K562 (cell line): ENCODE measurements around the gene UBR4.

ENCODE experiments used
- EGR1 ChIP-seq: fragments of 450-650 bp; conservative IDR thresholded peaks from 2 replicates; pipeline ENCODE4 v1.6.1; 2017; ENCODE audit warnings: mild to moderate bottlenecking
- ETV6 ChIP-seq, 3 experiments: fragments of 150-350 bp in 1 of 3; sonication (generic) in 1 of 3; formaldehyde crosslinking in 1 of 3; IDR thresholded peaks; 2 replicates each; pipeline versions ENCODE4 v1.6.1 to v1.8.0; 2014 to 2022; ENCODE audit warnings: borderline replicate concordance in 2 of 3, low read depth in 2 of 3, antibody characterized with exemption in 1 of 3, low read length in 1 of 3, mild to moderate bottlenecking in 1 of 3, missing genetic modification reagents in 1 of 3
- HDAC8 ChIP-seq: fragments of 450-650 bp; IDR thresholded peaks from 2 replicates; pipeline ENCODE4 v1.6.1; 2016; ENCODE audit warnings: mild to moderate bottlenecking, missing genetic modification characterization, moderate library complexity, missing compliant biosample characterization
- HDGF ChIP-seq: fragments of 450-650 bp; IDR thresholded peaks from 2 replicates; pipeline ENCODE4 v1.6.1; 2016
- JUND ChIP-seq, 2 experiments: IDR thresholded peaks; 2 replicates in 1 of 2; 3 replicates in 1 of 2; pipeline ENCODE4 v1.6.1; 2011; ENCODE audit warnings: borderline replicate concordance in 2 of 2, low read depth in 2 of 2, low read length in 2 of 2, improper control_type of control experiment in 1 of 2, missing biosample characterization in 1 of 2, missing genetic modification characterization in 1 of 2, missing genetic modification reagents in 1 of 2
- POLR2A ChIP-seq: fragments of 450-650 bp; conservative IDR thresholded peaks from 2 replicates; pipeline ENCODE4 v1.6.1; 2016
- TRIM24 ChIP-seq, 2 experiments: fragments of 450-650 bp; IDR thresholded peaks; 2 replicates each; pipeline ENCODE4 v1.6.1; 2016
- ZFP36 ChIP-seq: fragments of 150-350 bp; IDR thresholded peaks from 2 replicates; pipeline ENCODE4 v1.6.1; 2018; ENCODE audit warnings: low read length, low read depth; ENCODE audit not compliant: partially characterized antibody
- TF ChIP-seq, protein P1 (sequence below), 3 experiments: IDR thresholded peaks in 2 of 3; conservative IDR thresholded peaks in 1 of 3; 2 replicates each; pipeline ENCODE4 v1.5.1; 2011 to 2012; ENCODE audit warnings: low read length in 3 of 3, mild to moderate bottlenecking in 3 of 3, control low read depth in 2 of 3, improper control_type of control experiment in 1 of 3, inconsistent platforms in 1 of 3, low read depth in 1 of 3, mixed read lengths in 1 of 3, moderate library complexity in 1 of 3; ENCODE audit not compliant: insufficient read depth in 2 of 3
- TF ChIP-seq, protein P2 (sequence below): fragments of 450-650 bp; formaldehyde crosslinking; IDR thresholded peaks from 2 replicates; pipeline ENCODE4 v1.4.0; 2022; ENCODE audit warnings: missing genetic modification characterization
- TF ChIP-seq, protein P3 (sequence below): sonication (generic); formaldehyde crosslinking; IDR thresholded peaks from 2 replicates; pipeline ENCODE4 v1.8.1; 2022; ENCODE audit warnings: missing genetic modification reagents
- TF ChIP-seq, protein P4 (sequence below): fragments of 250-450 bp; sonication (Bioruptor Pico); IDR thresholded peaks from 2 replicates; pipeline ENCODE4 v1.8.0; 2021; ENCODE audit warnings: moderate library complexity, mild to moderate bottlenecking, inconsistent platforms

DNA sequence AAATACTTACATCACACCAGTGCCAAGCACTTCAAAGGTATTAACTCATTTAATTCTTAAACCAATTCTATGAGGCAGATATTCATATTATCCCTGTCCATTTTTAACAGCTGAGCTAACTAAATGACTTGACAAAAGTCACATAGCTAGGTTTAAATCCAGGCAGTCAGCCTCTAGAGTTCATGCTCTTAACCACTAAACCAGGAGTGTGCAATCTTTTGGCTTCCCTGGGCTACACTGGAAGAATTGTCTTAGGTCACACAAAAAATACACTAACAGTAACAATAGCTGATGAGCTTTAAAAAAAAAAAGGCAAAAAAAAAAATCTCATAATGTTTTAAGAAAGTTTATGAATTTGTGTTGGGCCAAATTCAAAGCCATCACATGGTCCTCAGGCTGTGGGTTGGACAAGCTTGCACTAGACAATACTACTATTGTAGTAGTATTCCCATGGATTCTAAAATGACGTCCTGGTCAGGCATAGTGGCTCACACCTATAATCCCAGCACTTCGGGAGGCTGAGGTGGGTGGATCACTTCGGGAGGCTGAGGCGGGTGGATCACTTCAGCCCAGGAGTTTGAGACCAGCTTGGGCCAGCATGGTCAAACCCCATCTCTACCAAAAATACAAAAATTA, 10.0 kb downstream of the UBR4 start:
- TF ChIP-seq HDAC8 (tag), result no peak
- no peak for TF ChIP-seq TRIM24 (IDR thresholded peaks at IDR 0.05)
- TF ChIP-seq, protein P1, sequence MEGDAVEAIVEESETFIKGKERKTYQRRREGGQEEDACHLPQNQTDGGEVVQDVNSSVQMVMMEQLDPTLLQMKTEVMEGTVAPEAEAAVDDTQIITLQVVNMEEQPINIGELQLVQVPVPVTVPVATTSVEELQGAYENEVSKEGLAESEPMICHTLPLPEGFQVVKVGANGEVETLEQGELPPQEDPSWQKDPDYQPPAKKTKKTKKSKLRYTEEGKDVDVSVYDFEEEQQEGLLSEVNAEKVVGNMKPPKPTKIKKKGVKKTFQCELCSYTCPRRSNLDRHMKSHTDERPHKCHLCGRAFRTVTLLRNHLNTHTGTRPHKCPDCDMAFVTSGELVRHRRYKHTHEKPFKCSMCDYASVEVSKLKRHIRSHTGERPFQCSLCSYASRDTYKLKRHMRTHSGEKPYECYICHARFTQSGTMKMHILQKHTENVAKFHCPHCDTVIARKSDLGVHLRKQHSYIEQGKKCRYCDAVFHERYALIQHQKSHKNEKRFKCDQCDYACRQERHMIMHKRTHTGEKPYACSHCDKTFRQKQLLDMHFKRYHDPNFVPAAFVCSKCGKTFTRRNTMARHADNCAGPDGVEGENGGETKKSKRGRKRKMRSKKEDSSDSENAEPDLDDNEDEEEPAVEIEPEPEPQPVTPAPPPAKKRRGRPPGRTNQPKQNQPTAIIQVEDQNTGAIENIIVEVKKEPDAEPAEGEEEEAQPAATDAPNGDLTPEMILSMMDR (IDR thresholded peaks at IDR 0.05 in 2 of 3, conservative IDR thresholded peaks at IDR 0.05 in 1 of 3; ENCODE audit: insufficient read depth in 2 of 3, low read depth in 1 of 3, low read length in 3 of 3), result no peak
- TF ChIP-seq, protein P2, sequence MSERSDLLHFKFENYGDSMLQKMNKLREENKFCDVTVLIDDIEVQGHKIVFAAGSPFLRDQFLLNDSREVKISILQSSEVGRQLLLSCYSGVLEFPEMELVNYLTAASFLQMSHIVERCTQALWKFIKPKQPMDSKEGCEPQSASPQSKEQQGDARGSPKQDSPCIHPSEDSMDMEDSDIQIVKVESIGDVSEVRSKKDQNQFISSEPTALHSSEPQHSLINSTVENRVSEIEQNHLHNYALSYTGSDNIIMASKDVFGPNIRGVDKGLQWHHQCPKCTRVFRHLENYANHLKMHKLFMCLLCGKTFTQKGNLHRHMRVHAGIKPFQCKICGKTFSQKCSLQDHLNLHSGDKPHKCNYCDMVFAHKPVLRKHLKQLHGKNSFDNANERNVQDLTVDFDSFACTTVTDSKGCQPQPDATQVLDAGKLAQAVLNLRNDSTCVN, result no peak
- no peak for TF ChIP-seq EGR1
- no peak for TF ChIP-seq ZFP36
- TF ChIP-seq, protein P3, sequence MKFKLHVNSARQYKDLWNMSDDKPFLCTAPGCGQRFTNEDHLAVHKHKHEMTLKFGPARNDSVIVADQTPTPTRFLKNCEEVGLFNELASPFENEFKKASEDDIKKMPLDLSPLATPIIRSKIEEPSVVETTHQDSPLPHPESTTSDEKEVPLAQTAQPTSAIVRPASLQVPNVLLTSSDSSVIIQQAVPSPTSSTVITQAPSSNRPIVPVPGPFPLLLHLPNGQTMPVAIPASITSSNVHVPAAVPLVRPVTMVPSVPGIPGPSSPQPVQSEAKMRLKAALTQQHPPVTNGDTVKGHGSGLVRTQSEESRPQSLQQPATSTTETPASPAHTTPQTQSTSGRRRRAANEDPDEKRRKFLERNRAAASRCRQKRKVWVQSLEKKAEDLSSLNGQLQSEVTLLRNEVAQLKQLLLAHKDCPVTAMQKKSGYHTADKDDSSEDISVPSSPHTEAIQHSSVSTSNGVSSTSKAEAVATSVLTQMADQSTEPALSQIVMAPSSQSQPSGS, result no peak
- no peak for TF ChIP-seq HDGF
- TF ChIP-seq, protein P4, sequence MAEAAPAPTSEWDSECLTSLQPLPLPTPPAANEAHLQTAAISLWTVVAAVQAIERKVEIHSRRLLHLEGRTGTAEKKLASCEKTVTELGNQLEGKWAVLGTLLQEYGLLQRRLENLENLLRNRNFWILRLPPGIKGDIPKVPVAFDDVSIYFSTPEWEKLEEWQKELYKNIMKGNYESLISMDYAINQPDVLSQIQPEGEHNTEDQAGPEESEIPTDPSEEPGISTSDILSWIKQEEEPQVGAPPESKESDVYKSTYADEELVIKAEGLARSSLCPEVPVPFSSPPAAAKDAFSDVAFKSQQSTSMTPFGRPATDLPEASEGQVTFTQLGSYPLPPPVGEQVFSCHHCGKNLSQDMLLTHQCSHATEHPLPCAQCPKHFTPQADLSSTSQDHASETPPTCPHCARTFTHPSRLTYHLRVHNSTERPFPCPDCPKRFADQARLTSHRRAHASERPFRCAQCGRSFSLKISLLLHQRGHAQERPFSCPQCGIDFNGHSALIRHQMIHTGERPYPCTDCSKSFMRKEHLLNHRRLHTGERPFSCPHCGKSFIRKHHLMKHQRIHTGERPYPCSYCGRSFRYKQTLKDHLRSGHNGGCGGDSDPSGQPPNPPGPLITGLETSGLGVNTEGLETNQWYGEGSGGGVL (CRISPR knock-in tag), result no peak
- no peak for TF ChIP-seq POLR2A
- no peak for TF ChIP-seq JUND (IDR thresholded peaks at IDR 0.05; ENCODE audit: borderline replicate concordance, low read depth, low read length)
- TF ChIP-seq JUND (tag; IDR thresholded peaks at IDR 0.05; ENCODE audit: borderline replicate concordance, low read depth, low read length), result no peak
- TF ChIP-seq ETV6 (IDR thresholded peaks at IDR 0.05; ENCODE audit: borderline replicate concordance in 1 of 2, low read depth in 2 of 2, low read length in 1 of 2), result no peak
- TF ChIP-seq ETV6 (CRISPR knock-in tag; IDR thresholded peaks at IDR 0.05; ENCODE audit: borderline replicate concordance), result no peak
